ENCODE data around the gene ARHGEF7.

ARHGEF7 gene

GRCh38 chr13:111111376-111111937 lies 3.7 kb upstream of the ARHGEF7 start:
- DNase-seq (ENCODE audit: low read depth, low spot score) = no peak

DNA sequence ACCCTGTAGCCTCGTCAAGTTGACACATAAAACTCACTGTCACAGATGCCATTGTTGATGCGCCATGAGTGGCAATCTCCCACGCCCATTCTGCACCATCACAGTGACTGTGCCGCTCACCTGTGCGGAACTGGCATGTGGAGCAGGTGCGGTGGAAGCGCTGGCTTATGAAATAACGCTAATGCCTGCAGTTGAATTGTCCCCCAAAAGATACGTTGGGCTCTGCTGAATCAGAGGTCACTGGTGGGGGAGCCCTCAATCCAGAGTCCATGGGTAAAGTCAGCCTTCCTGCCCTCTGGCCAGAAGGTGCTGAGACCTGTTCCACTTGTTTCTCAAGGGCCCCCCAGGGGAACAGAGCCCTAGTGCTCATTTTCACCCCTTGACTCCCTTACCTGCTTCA lies 2.9 kb upstream of the ARHGEF7 start:
- no peak for DNase-seq (ENCODE audit: low read depth, low spot score)

- no peak for DNase-seq (ENCODE audit: low read depth, low spot score)
These were observed 599 bp upstream of the ARHGEF7 start for GRCh38 chr13:111114362-111115060.

GRCh38 chr13:111115965-111116521 lies 933 bp downstream of the ARHGEF7 start:
- peak; percentile 85 for DNase-seq (ENCODE audit: low read depth, low spot score)

DNA sequence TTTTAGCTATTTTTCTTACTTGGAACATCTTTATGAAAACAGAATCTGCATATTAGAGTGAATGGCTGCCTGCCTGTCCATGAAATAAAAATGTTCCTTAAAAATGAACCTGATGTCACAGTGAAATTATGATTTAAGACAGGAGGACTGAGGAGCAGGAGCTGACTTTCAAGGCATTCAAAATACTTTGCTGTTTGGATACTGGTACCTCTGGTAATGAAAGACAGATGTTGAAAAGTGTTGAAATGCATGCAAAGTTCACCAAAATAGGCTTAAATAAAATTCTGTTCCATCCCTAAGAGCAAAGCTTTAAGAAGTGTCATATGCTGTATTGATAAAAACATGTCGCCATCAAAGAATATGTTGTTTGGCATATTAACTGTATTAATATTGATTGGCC lies 1.7 kb downstream of the ARHGEF7 start:
- DNase-seq (ENCODE audit: low read depth, low spot score) = no peak

- DNase-seq (ENCODE audit: low read depth, low spot score) = no peak
These were observed 2.2 kb downstream of the ARHGEF7 start for GRCh38 chr13:111117289-111117688.

GRCh38 chr13:111117961-111118360 lies 2.9 kb downstream of the ARHGEF7 start:
- no peak for DNase-seq (ENCODE audit: low read depth, low spot score)

- no peak for DNase-seq (ENCODE audit: low read depth, low spot score)
These were observed 3.9 kb downstream of the ARHGEF7 start for GRCh38 chr13:111118898-111119607.

DNA sequence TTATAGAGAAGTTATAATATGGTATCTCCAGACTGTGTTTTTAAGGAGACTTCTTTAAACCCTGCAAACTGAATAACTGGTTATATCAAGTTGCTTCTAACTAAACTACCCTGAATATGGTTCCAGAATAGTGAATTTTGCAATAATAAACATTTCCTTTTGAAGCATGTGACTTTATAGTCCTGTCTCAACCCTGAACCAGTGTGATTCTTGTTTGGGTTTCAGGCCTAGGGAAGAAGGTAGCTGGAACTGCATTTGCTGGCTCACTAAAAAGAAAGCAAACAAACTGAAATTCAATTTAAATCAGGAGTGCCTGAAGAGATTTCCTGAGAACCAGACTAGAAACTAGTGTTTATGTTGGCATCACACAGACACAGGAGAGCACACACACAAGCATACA lies 4.9 kb downstream of the ARHGEF7 start:
- DNase-seq (ENCODE audit: low read depth, low spot score) = no peak

- no peak for DNase-seq (ENCODE audit: low read depth, low spot score)
These were observed 5.3 kb downstream of the ARHGEF7 start for GRCh38 chr13:111120422-111120821.

- no peak for DNase-seq (ENCODE audit: low read depth, low spot score)
These were observed 5.8 kb downstream of the ARHGEF7 start for GRCh38 chr13:111120913-111121312.

DNA sequence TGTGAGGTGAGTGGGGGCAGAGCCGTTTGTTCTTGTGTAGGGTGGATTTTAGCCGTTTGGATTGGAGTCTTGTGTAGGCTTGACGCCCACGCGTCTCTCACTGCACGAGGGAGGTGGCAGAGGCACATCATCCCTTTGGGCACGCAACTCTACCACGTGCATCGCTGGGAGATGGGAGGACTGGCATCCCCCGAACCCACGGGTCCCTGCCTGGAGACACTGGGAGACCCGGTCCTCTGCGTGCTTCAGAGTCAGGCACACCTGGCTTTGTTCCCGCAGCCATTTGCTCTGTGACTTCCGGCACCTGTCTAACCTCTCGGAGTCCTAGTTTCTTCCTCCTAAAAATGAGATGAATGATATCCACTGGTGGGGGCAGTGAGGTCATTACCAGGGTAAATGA lies 6.4 kb downstream of the ARHGEF7 start:
- DNase-seq (ENCODE audit: low read depth, low spot score) = no peak

GRCh38 chr13:111122056-111122455 lies 6.9 kb downstream of the ARHGEF7 start:
- DNase-seq (ENCODE audit: low read depth, low spot score) = no peak

- DNase-seq (ENCODE audit: low read depth, low spot score) = no peak
These were observed 7.5 kb downstream of the ARHGEF7 start for GRCh38 chr13:111122631-111123030.

GRCh38 chr13:111123221-111123620 lies 8.1 kb downstream of the ARHGEF7 start:
- no peak for DNase-seq (ENCODE audit: low read depth, low spot score)

- no peak for DNase-seq (ENCODE audit: low read depth, low spot score)
These were observed 8.5 kb downstream of the ARHGEF7 start for GRCh38 chr13:111123649-111124048.

DNA sequence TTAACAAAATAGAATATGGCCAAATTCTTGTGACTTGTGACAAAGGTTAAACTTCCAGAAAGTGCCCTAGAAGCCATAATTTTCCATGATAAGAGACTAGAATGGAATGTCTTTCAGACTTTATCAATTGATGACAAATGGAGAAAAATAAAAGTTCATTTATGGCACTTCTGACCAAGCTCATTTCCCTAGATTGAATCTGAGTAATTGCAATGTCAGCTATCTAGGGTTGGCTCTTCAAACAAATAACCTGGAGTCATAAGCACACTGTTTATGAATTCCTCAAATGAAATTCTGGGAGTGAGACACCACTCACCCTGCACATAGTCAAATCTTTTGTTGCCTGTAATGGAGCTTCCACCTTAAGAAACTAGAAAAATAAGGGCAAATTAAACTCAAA lies 11.4 kb downstream of the ARHGEF7 start:
- DNase-seq (ENCODE audit: low read depth, low spot score) = no peak

DNA sequence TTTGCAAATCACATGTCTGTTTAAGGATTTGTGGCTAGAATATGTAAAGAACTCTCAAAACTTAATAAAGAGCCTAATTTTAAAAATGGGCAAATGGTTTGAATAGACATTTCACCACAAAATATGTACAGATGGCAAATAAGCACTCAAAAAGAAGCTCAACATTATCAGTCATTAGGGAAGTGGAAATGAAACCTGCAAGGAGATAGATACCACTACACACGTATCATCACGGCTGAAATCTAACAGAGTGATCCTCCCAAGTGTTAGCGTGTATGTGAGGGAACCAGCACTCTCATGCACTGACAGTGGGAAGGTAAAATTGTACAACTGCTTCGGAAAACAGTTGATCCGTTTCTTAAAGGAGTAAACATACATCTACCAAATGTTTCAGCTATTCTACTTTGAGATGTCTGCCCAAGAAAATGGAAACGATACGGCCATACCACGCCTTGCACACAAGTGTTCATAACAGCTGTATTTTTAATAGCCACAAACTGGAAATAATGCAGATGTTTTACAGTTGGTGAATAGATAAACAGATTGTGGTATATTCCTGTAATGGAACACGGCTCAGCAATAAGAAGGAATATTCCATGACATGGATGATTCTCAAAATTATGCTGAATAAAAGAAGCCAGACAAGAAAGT lies 14.5 kb downstream of the ARHGEF7 start:
- DNase-seq (ENCODE audit: low read depth, low spot score) = no peak

DNA sequence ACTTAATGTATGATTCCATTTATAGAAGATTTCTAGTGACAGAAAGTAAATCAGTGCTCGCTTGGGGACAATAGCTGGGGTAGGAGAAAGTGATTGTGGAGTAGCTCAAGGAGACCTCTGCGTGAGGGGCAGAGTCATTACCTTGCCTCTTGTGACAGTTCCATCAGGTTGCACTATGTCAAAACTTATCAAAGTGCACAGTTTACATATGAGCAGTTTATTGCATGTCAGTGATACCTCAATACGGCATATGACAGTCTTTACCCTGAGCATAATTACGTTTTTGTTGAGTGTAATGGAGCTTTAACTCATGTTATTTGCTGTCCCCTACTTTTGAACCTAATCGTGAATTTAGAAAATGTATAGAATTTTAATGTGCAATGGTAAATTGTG lies 15.0 kb downstream of the ARHGEF7 start:
- no peak for DNase-seq (ENCODE audit: low read depth, low spot score)

DNA sequence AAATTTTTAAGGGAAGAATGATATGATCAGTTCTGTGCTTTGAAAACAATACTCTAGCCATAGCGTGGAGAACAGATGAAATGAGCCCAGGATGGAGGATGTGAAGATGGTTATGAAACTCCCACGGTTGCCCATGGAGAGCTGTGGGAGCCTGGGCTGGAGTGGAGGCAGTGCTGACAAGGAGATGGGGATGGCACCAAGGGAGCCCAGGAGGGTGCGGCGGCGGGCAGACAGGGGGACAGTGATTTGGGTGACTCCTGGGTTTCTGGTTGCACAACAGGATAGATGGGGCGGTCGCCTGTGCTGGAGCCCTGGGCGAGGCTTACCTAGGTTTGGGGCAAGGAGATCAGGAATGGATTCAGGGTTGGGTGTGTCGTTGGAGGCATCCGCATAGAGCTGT lies 15.9 kb downstream of the ARHGEF7 start:
- DNase-seq (ENCODE audit: low read depth, low spot score) = no peak

- DNase-seq (ENCODE audit: low read depth, low spot score) = no peak
These were observed 16.5 kb downstream of the ARHGEF7 start for GRCh38 chr13:111131611-111132010.

DNA sequence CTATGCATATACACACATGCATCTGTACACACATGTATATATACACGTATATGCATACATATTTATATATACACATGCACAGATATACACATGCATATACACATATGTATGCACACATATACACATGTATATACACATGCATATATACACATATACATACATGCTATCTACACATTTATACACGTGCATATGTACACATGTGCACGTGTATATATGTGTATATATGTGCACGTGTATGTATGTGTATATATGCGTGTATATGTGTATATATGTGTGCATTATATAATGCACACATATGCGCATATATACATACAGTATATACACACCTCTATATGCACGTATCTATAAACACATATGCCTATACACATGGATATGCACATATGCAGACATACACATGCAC lies 17.8 kb downstream of the ARHGEF7 start:
- DNase-seq (ENCODE audit: low read depth, low spot score) = no peak

Measured in brain pericyte (primary cell).